Stomach smooth muscle (tissue), 2 donors: Measurements from ENCODE around the gene ERH.
"Not testable (repeated sequence)": the region's sequence is repeated elsewhere in the genome, so short reads cannot be mapped to it uniquely, and the experiment has no call there.

ENCODE experiments used
- H3K27ac ChIP-seq: one replicate; pipeline ENCODE4 v1.7.0; 2013; ENCODE audit warnings: mild to moderate bottlenecking, low read length, inconsistent platforms
- H3K27me3 ChIP-seq, 2 donors: one replicate each; pipeline ENCODE4 v1.7.0; 2013; ENCODE audit warnings: low read length in 2 of 2; ENCODE audit not compliant: insufficient read depth in 2 of 2, control insufficient read depth in 1 of 2
- H3K36me3 ChIP-seq, 2 donors: one replicate each; pipeline ENCODE4 v1.7.0; 2013; ENCODE audit warnings: low read length in 2 of 2; ENCODE audit not compliant: control insufficient read depth in 2 of 2, insufficient read depth in 2 of 2
- H3K4me1 ChIP-seq: one replicate; pipeline ENCODE4 v1.7.0; 2013; ENCODE audit warnings: low read length; ENCODE audit not compliant: control insufficient read depth, insufficient read depth
- H3K4me3 ChIP-seq, 2 donors: one replicate each; pipeline ENCODE4 v1.7.0; 2013; ENCODE audit warnings: low read length in 2 of 2
- H3K9ac ChIP-seq, 2 donors: one replicate each; pipeline ENCODE4 v1.7.0; 2013; ENCODE audit warnings: low read length in 2 of 2, mild to moderate bottlenecking in 1 of 2
- H3K9me3 ChIP-seq, 2 donors: one replicate each; pipeline ENCODE4 v1.7.0; 2013; ENCODE audit warnings: low read length in 2 of 2; ENCODE audit not compliant: control insufficient read depth in 2 of 2
- donor health status: healthy.
- donor health status: Pancreatic carcinoma.

ERH gene

GRCh38 chr14:69398818-69399210, 715 bp upstream of the ERH start:
- H3K36me3 ChIP-seq = peaks cover 18 to 20% of the 10 kb centered on the region in 2 donors
- peak overlapping the region; percentile 97 for H3K9ac ChIP-seq
- H3K9me3 ChIP-seq = no peaks in the 10 kb centered on the region
- peak overlapping the region; percentile 91 for H3K27ac ChIP-seq
- H3K27me3 ChIP-seq = no peaks in the 10 kb centered on the region
- H3K4me1 ChIP-seq = peaks cover 30% of the 10 kb centered on the region
- H3K4me3 ChIP-seq = peak overlapping the region; percentile 88 to 99

- peaks cover 26% of the 10 kb centered on the region for H3K4me1 ChIP-seq
- H3K27ac ChIP-seq = no peak overlapping the region
- H3K9me3 ChIP-seq = no peaks in the 10 kb centered on the region
- H3K27me3 ChIP-seq = no peaks in the 10 kb centered on the region
- H3K4me3 ChIP-seq = no peak overlapping the region
- H3K9ac ChIP-seq = no peak overlapping the region
- H3K36me3 ChIP-seq = peaks cover 30 to 31% of the 10 kb centered on the region in 2 donors
These were observed 2.2 kb downstream of the ERH start for GRCh38 chr14:69395929-69396328.

- Histone ChIP-seq H3K27me3 (no peaks in the 10 kb centered on the region), H3K4me1 (peaks cover 8% of the 10 kb centered on the region), H3K9ac (no peak overlapping the region), H3K9me3 (no peaks in the 10 kb centered on the region), H3K27ac (no peak overlapping the region), H3K4me3 (no peak overlapping the region), H3K36me3 (peaks cover 32 to 34% of the 10 kb centered on the region in 2 donors)
These were observed 5.6 kb downstream of the ERH start for GRCh38 chr14:69392481-69392880.

- not testable (repeated sequence) for H3K9ac ChIP-seq, H3K9me3 ChIP-seq, H3K27me3 ChIP-seq, H3K4me3 ChIP-seq, H3K27ac ChIP-seq, H3K4me1 ChIP-seq
- H3K36me3 ChIP-seq = peaks cover 36 to 38% of the 10 kb centered on the region in 2 donors
These were observed 6.7 kb downstream of the ERH start for GRCh38 chr14:69391400-69391799.

- H3K4me3 ChIP-seq = no peak overlapping the region
- H3K4me1 ChIP-seq = no peaks in the 10 kb centered on the region
- H3K9me3 ChIP-seq = no peaks in the 10 kb centered on the region
- H3K36me3 ChIP-seq = peaks cover 22 to 23% of the 10 kb centered on the region in 2 donors
- H3K27me3 ChIP-seq = no peaks in the 10 kb centered on the region
- H3K27ac ChIP-seq = no peak overlapping the region
- H3K9ac ChIP-seq = no peak overlapping the region
These were observed 10.8 kb downstream of the ERH start for GRCh38 chr14:69387311-69387710.

GRCh38 chr14:69378274-69378673, 19.8 kb downstream of the ERH start:
- Histone ChIP-seq H3K27ac (no peak overlapping the region), H3K9me3 (no peaks in the 10 kb centered on the region), H3K36me3 (peaks cover 16 to 19% of the 10 kb centered on the region in 2 donors), H3K27me3 (no peaks in the 10 kb centered on the region), H3K9ac (no peak overlapping the region), H3K4me1 (no peaks in the 10 kb centered on the region), H3K4me3 (no peak overlapping the region)

GRCh38 chr14:69376439-69376838, 21.7 kb downstream of the ERH start:
- peaks cover 16 to 21% of the 10 kb centered on the region in 2 donors for H3K36me3 ChIP-seq
- H3K27ac ChIP-seq = no peak overlapping the region
- H3K27me3 ChIP-seq = no peaks in the 10 kb centered on the region
- H3K4me3 ChIP-seq = no peak overlapping the region
- H3K9ac ChIP-seq = no peak overlapping the region
- no peaks in the 10 kb centered on the region for H3K4me1 ChIP-seq
- H3K9me3 ChIP-seq = no peaks in the 10 kb centered on the region

- H3K9me3 ChIP-seq = no peaks in the 10 kb centered on the region
- no peak overlapping the region for H3K9ac ChIP-seq
- no peaks in the 10 kb centered on the region for H3K4me1 ChIP-seq
- peaks cover 16 to 21% of the 10 kb centered on the region in 2 donors for H3K36me3 ChIP-seq
- no peak overlapping the region for H3K4me3 ChIP-seq
- H3K27ac ChIP-seq = no peak overlapping the region
- no peaks in the 10 kb centered on the region for H3K27me3 ChIP-seq
These were observed 22.4 kb downstream of the ERH start for GRCh38 chr14:69375722-69376121.

GRCh38 chr14:69375182-69375581, 22.9 kb downstream of the ERH start:
- no peaks in the 10 kb centered on the region for H3K27me3 ChIP-seq
- no peak overlapping the region for H3K9ac ChIP-seq
- no peaks in the 10 kb centered on the region for H3K4me1 ChIP-seq
- no peak overlapping the region for H3K4me3 ChIP-seq
- no peak overlapping the region for H3K27ac ChIP-seq
- peaks cover 16 to 19% of the 10 kb centered on the region in 2 donors for H3K36me3 ChIP-seq
- H3K9me3 ChIP-seq = no peaks in the 10 kb centered on the region

- H3K36me3 ChIP-seq = peaks cover 10 to 16% of the 10 kb centered on the region in 2 donors
These were observed 23.9 kb downstream of the ERH start for GRCh38 chr14:69374235-69374634.

GRCh38 chr14:69373104-69373503, 25.0 kb downstream of the ERH start:
- Histone ChIP-seq H3K36me3 (peaks cover 10 to 16% of the 10 kb centered on the region in 2 donors), H3K9ac (no peak overlapping the region), H3K4me3 (no peak overlapping the region), H3K27me3 (no peaks in the 10 kb centered on the region), H3K27ac (no peak overlapping the region), H3K4me1 (no peaks in the 10 kb centered on the region), H3K9me3 (no peaks in the 10 kb centered on the region)

More at GRCh38 chr14:69374235-69374634, 23.9 kb downstream of the ERH start:
- H3K27me3 ChIP-seq = no peaks in the 10 kb centered on the region
- H3K4me1 ChIP-seq = no peaks in the 10 kb centered on the region
- no peak overlapping the region for H3K9ac ChIP-seq
- H3K9me3 ChIP-seq = no peaks in the 10 kb centered on the region
- H3K4me3 ChIP-seq = no peak overlapping the region
- H3K27ac ChIP-seq = no peak overlapping the region
